CD8-positive, alpha-beta memory T cell (primary cell): ENCODE results near the gene SLIT1. TPM values are rescaled to one million over a fixed set of nuclear protein-coding genes. Genes with fewer than 3 reads are reported as not detected.

Experiments used
- CTCF ChIA-PET: fragments of 350-600 bp; sonication (Branson Sonifier 250); formaldehyde crosslinking; loops from one replicate; lab custom pipeline; 2021; ENCODE audit warnings: antibody characterized with exemption; lab: Charles Lee
- POLR2A ChIA-PET: fragments of 350-600 bp; sonication (Branson Sonifier 250); formaldehyde crosslinking; loops from one replicate; lab custom pipeline; 2021; ENCODE audit warnings: antibody characterized with exemption; lab: Charles Lee
- DNase-seq, 5 donors: peaks; one replicate each; pipeline versions ENCODE4 v3.0.0 to v3.0.0-alpha.2; 2020 to 2022; ENCODE audit warnings: mixed read lengths in 1 of 5
- H3K27ac ChIP-seq: one replicate; pipeline ENCODE4 v1.7.0; 2013; ENCODE audit warnings: low read depth, mild to moderate bottlenecking, low read length, moderate library complexity
- H3K27me3 ChIP-seq: 2 replicates; pipeline ENCODE4 v1.7.0; 2013; ENCODE audit warnings: low read length, mild to moderate bottlenecking; ENCODE audit not compliant: insufficient read depth, poor library complexity, severe bottlenecking
- H3K36me3 ChIP-seq: 2 replicates; pipeline ENCODE4 v1.7.0; 2013; ENCODE audit warnings: mild to moderate bottlenecking, low read length, moderate library complexity; ENCODE audit not compliant: insufficient read depth
- H3K4me1 ChIP-seq: 2 replicates; pipeline ENCODE4 v1.7.0; 2013; ENCODE audit warnings: mild to moderate bottlenecking, low read length, moderate library complexity; ENCODE audit not compliant: insufficient read depth
- H3K4me3 ChIP-seq: 2 replicates; pipeline ENCODE4 v1.7.0; 2013; ENCODE audit warnings: mild to moderate bottlenecking, low read length
- H3K9me3 ChIP-seq: 2 replicates; pipeline ENCODE4 v1.7.0; 2013; ENCODE audit warnings: mild to moderate bottlenecking, low read length
- H3K27ac Mint-ChIP-seq, 8 donors: one replicate each; pipeline ENCODE4 v1.8.0; 2020 to 2021; ENCODE audit warnings: mixed read lengths in 8 of 8, mild to moderate bottlenecking in 6 of 8, inconsistent platforms in 3 of 8, moderate library complexity in 3 of 8
- H3K27me3 Mint-ChIP-seq, 2 donors: one replicate each; pipeline ENCODE4 v1.8.0; 2020 to 2021; ENCODE audit warnings: mixed read lengths in 2 of 2, mild to moderate bottlenecking in 1 of 2, moderate library complexity in 1 of 2
- H3K36me3 Mint-ChIP-seq, 3 donors: one replicate each; pipeline ENCODE4 v1.8.0; 2020 to 2021; ENCODE audit warnings: mixed read lengths in 3 of 3, inconsistent platforms in 1 of 3, mild to moderate bottlenecking in 1 of 3
- H3K4me1 Mint-ChIP-seq, 3 donors: one replicate each; pipeline ENCODE4 v1.8.0; 2020 to 2021; ENCODE audit warnings: mixed read lengths in 3 of 3, inconsistent platforms in 1 of 3, mild to moderate bottlenecking in 1 of 3
- H3K4me3 Mint-ChIP-seq, 7 donors: one replicate each; pipeline ENCODE4 v1.8.0; 2020 to 2021; ENCODE audit warnings: mixed read lengths in 7 of 7, mild to moderate bottlenecking in 6 of 7, moderate library complexity in 4 of 7, inconsistent platforms in 2 of 7
- H3K9me3 Mint-ChIP-seq, 5 donors: one replicate each; pipeline ENCODE4 v1.8.0; 2020 to 2022; ENCODE audit warnings: mixed read lengths in 5 of 5, mild to moderate bottlenecking in 3 of 5, moderate library complexity in 2 of 5, inconsistent platforms in 1 of 5
- polyA plus RNA-seq: library from polyadenylated mRNA; unstranded; fragments of 300-500 nt; fragmentation: Illumina TruSeq; gene quantifications from one replicate; pipeline ENCODE4 v1.2.3, GENCODE V29; 2021
- total RNA-seq, 2 experiments: library from RNA; stranded (reverse); gene quantifications; one replicate each; pipeline ENCODE4 v1.2.3, GENCODE V29; 2021

Gene SLIT1
- total and polyA plus RNA-seq, 3 experiments from 2014 or later, result 0.06 to 0.20 TPM; not detected in 1

DNA sequence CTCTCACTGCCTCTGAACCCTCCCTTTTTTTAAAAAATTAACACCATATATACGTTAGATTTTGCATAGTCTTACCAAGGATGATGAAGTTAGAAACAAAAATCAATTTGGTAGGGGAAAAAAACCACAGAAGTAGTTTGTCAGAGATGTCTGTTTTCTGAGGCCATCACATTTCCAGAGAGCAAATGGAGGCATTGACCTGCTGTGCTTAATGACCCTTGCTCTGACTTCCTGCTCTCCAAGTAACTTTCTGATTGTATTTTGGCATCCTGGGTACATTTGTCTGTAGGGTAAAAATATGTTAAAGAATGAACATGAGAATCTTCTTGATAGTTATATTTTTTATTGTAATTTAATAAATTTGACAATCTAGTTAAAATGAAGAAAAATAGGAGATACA, 213.5 kb downstream of the SLIT1 start:
- Mint-ChIP-seq H3K4me3 (no peak overlapping the region), H3K4me1 (peaks cover 0 to 2% (median 2%) of the 10 kb centered on the region in 3 donors), H3K36me3 (peaks cover 0 to 10% (median 4%) of the 10 kb centered on the region in 3 donors), H3K27ac (no peak overlapping the region), H3K27me3 (no peaks in the 10 kb centered on the region), H3K9me3 (no peaks in the 10 kb centered on the region)
- Histone ChIP-seq H3K4me3 (no peak overlapping the region), H3K9me3 (no peaks in the 10 kb centered on the region), H3K27me3 (no peaks in the 10 kb centered on the region), H3K27ac (no peak overlapping the region), H3K4me1 (no peaks in the 10 kb centered on the region), H3K36me3 (no peaks in the 10 kb centered on the region)
- ChIA-PET POLR2A (no interaction called here), CTCF (no interaction called here)
- no peak for DNase-seq

DNA sequence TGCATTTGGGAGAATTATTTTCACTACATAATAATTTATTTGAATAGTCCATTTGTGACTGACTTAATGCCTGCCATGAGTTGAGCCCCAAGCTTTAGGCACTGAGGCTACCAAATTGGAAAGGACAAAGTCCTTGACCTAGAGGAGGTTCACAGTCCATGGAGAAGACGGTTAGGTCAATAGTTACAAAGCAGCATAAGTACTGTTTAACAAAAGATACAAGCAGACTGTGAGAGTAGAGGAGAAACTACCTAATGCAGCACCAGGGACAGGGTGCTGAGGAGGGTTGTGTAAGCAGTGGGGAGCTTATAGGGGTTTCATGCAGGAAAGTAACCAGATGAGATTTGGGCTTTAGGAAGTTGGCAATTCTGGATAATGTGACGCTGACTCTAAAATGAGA, 214.4 kb downstream of the SLIT1 start:
- H3K27ac Mint-ChIP-seq, result no peak overlapping the region
- no peak overlapping the region for H3K27ac ChIP-seq
- no peak overlapping the region for H3K4me3 Mint-ChIP-seq

DNA sequence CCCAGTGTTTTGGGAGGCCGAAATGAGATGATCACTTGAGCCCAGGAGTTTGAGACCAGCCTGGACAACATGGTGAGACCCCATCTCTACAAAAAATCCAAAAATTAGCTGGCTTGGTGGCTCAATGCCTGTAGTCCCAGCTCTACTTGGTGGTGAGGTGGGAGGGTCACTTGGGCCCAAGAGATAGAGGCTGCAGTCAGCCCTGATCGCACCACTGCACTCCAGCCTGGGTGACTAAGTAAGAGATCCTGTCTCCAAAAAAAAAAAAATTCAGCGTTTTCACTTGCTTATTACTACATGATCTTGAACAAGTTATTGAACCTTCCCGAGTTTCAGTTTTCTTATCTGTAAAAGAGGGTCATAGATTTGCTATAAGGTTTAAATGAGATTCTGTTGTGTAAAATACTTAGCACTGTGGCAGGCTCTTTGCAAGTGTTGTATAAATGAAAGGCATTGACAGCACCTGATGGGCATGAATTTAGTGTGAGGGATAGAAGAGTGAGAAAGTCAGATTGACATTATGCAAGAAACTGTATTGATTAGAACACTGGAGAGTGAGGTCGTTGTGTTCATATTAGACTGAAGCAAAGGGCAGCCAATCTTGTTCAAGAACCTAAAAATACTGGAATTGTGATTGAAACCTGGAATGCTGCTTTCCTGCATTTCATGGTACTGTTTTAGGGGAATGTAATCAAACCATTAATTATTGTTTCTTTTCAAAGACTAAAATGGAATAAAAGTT, 216.9 kb downstream of the SLIT1 start:
- POLR2A ChIA-PET, result no interaction called here
- CTCF ChIA-PET, result no interaction called here
- Mint-ChIP-seq H3K4me1 (peaks cover 0 to 2% (median 2%) of the 10 kb centered on the region in 3 donors), H3K4me3 (no peak overlapping the region), H3K9me3 (no peaks in the 10 kb centered on the region), H3K27me3 (no peaks in the 10 kb centered on the region), H3K27ac (peak overlapping the region in 1 of 8 donors; percentile 9), H3K36me3 (peaks cover 0 to 14% (median 8%) of the 10 kb centered on the region in 3 donors)
- H3K9me3 ChIP-seq, result no peaks in the 10 kb centered on the region
- H3K4me1 ChIP-seq, result no peaks in the 10 kb centered on the region
- H3K27ac ChIP-seq, result no peak overlapping the region
- no peaks in the 10 kb centered on the region for H3K27me3 ChIP-seq
- no peak overlapping the region for H3K4me3 ChIP-seq
- no peak for DNase-seq
- H3K36me3 ChIP-seq, result no peaks in the 10 kb centered on the region

More for the DNA sequence above, 214.4 kb downstream of the SLIT1 start:
- Histone ChIP-seq H3K9me3 (no peaks in the 10 kb centered on the region), H3K4me3 (no peak overlapping the region), H3K4me1 (no peaks in the 10 kb centered on the region), H3K27me3 (no peaks in the 10 kb centered on the region), H3K36me3 (no peaks in the 10 kb centered on the region)
- no peaks in the 10 kb centered on the region for H3K27me3 Mint-ChIP-seq
- peaks cover 0 to 2% (median 2%) of the 10 kb centered on the region in 3 donors for H3K4me1 Mint-ChIP-seq
- peaks cover 0 to 10% (median 6%) of the 10 kb centered on the region in 3 donors for H3K36me3 Mint-ChIP-seq
- CTCF ChIA-PET, result no interaction called here
- POLR2A ChIA-PET, result no interaction called here
- no peak for DNase-seq
- no peaks in the 10 kb centered on the region for H3K9me3 Mint-ChIP-seq

DNA sequence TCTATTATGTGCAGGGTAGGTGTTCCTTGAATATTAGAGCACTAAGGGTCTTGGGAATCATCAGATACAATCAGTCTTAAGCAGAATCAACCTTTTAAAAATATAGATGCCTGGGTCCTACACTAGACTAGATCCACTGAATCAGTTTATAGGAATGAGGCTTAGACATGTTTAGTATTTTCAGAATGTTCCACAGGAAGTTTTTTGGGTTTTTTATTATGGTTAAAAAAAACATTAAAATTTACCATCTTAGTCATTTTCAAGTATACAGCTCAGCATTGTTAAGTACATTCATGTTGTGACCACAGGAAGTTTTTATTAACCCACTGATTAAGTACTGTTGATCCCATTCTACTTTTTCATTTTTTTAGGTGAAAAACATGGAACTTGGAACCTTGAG, 217.9 kb downstream of the SLIT1 start:
- peaks cover 0 to 19% (median 4%) of the 10 kb centered on the region in 3 donors for H3K36me3 Mint-ChIP-seq
- CTCF ChIA-PET, result no interaction called here
- POLR2A ChIA-PET, result no interaction called here
- no peaks in the 10 kb centered on the region for H3K27me3 Mint-ChIP-seq
- no peaks in the 10 kb centered on the region for H3K4me1 ChIP-seq
- H3K4me3 Mint-ChIP-seq, result no peak overlapping the region
- no peak overlapping the region for H3K27ac Mint-ChIP-seq
- no peaks in the 10 kb centered on the region for H3K36me3 ChIP-seq
- no peak for DNase-seq
- peaks cover 0 to 8% (median 2%) of the 10 kb centered on the region in 3 donors for H3K4me1 Mint-ChIP-seq
- no peak overlapping the region for H3K27ac ChIP-seq
- no peaks in the 10 kb centered on the region for H3K27me3 ChIP-seq
- H3K9me3 ChIP-seq, result no peaks in the 10 kb centered on the region
- no peaks in the 10 kb centered on the region for H3K9me3 Mint-ChIP-seq
- no peak overlapping the region for H3K4me3 ChIP-seq

DNA sequence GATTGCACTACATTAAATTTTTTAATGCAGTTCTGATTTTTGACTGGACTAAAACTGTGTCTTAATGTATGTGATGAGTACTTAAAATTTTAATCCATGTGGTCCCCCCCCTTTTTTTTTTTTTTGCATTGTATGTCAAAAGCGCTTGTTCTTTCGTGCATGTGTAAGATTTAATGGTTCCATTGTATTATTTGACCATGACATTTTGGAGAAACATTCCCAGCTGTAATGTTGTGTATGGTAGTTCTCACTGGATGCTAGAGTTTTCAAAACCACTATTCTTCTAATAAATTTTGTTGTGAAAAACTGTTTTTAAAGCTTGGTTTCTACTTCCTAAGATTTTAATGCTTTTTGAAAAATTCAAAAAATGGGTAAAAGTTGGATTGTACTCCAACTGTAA, 221.6 kb downstream of the SLIT1 start:
- Mint-ChIP-seq H3K27me3 (no peaks in the 10 kb centered on the region), H3K4me3 (no peak overlapping the region), H3K9me3 (no peaks in the 10 kb centered on the region), H3K27ac (no peak overlapping the region), H3K4me1 (peaks cover 2 to 15% (median 7%) of the 10 kb centered on the region in 3 donors), H3K36me3 (peaks cover 0 to 37% (median 4%) of the 10 kb centered on the region in 3 donors)
- Histone ChIP-seq H3K27me3 (no peaks in the 10 kb centered on the region), H3K9me3 (no peaks in the 10 kb centered on the region), H3K27ac (no peak overlapping the region), H3K4me1 (no peaks in the 10 kb centered on the region), H3K36me3 (no peaks in the 10 kb centered on the region), H3K4me3 (no peak overlapping the region)
- ChIA-PET CTCF (no interaction called here), POLR2A (no interaction called here)
- no peak for DNase-seq

DNA sequence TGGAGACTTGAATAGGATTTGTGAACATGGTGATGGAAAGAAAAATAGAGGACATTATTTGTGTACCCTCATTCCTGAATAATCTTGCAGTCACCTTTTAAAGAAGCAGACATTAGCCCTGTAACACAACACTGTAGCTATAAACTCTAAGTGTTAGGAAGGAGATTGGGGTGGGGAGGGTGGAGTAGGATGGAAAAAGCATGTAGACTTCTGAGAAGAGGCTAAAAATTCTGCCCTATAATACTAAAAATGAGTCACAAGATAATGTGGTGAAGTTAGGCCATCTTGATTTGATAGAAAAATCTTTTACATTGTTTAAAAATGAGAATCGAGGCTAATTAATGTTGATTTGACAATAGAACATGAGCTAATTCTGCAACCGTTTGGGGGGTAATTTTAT, 224.9 kb downstream of the SLIT1 start:
- Histone ChIP-seq H3K36me3 (peaks cover 4% of the 10 kb centered on the region), H3K9me3 (no peaks in the 10 kb centered on the region), H3K27me3 (no peaks in the 10 kb centered on the region), H3K4me3 (no peak overlapping the region), H3K4me1 (no peaks in the 10 kb centered on the region), H3K27ac (no peak overlapping the region)
- peaks cover 2 to 15% (median 7%) of the 10 kb centered on the region in 3 donors for H3K4me1 Mint-ChIP-seq
- DNase-seq, result no peak
- H3K36me3 Mint-ChIP-seq, result peaks cover 0 to 59% (median 5%) of the 10 kb centered on the region in 3 donors
- CTCF ChIA-PET, result interaction anchor here (0.9 kb wide), 1 partner anchor 13 kb away, joined by 3 read pairs; no protein-coding TSS in a partner anchor
- H3K4me3 Mint-ChIP-seq, result no peak overlapping the region
- no peaks in the 10 kb centered on the region for H3K9me3 Mint-ChIP-seq
- H3K27me3 Mint-ChIP-seq, result no peaks in the 10 kb centered on the region
- POLR2A ChIA-PET, result no interaction called here
- peak overlapping the region in 1 of 8 donors; percentile 21 for H3K27ac Mint-ChIP-seq

DNA sequence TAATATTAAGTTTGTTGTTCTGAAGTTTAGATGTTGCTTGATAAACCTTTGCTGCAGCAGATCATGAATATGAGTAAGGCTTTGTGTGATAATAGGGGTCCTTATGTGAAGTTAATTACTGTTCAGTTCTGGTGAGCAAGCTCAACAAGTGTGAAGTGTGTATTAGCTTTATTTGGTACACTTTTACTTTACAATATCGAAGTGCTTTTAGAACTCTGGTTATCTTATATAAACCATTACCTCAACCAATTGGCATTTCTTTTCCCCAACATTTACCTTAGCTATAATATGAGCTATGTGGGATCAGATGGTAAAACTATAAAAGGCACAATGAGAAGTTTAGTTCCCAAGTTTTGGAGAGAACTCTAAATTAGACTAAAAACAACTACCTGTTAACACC, 226.0 kb downstream of the SLIT1 start:
- H3K27ac ChIP-seq, result no peak overlapping the region
- peaks cover 2 to 15% (median 7%) of the 10 kb centered on the region in 3 donors for H3K4me1 Mint-ChIP-seq
- no peaks in the 10 kb centered on the region for H3K9me3 Mint-ChIP-seq
- ChIA-PET CTCF (interaction anchor here (0.9 kb wide), 1 partner anchor 14 kb away, joined by 3 read pairs; no protein-coding TSS in a partner anchor), POLR2A (no interaction called here)
- no peaks in the 10 kb centered on the region for H3K9me3 ChIP-seq
- no peaks in the 10 kb centered on the region for H3K4me1 ChIP-seq
- no peak overlapping the region for H3K4me3 ChIP-seq
- H3K27me3 Mint-ChIP-seq, result no peaks in the 10 kb centered on the region
- no peak for DNase-seq
- H3K27ac Mint-ChIP-seq, result no peak overlapping the region
- peaks cover 12% of the 10 kb centered on the region for H3K36me3 ChIP-seq
- no peaks in the 10 kb centered on the region for H3K27me3 ChIP-seq
- H3K36me3 Mint-ChIP-seq, result peaks cover 5 to 67% (median 12%) of the 10 kb centered on the region in 3 donors
- H3K4me3 Mint-ChIP-seq, result no peak overlapping the region

DNA sequence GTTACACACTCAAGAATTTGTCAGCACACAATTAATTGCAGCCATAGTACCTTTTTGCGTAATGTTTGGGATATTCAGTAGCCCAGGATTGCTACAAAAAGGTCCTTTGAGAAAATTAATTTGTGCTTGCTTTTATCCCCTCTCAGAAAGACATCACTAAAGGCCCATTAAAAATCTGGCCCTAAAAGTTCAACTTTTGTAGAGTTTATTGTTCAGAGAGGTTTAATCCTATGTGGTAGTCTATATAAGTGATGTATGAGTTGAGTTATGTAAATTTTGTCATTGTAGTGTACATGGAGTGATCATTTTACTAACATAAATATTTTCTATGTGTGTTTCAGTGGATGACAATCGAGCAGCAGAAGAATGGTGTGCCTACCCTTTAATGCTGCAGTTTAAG, 227.7 kb downstream of the SLIT1 start:
- Histone ChIP-seq H3K4me1 (no peaks in the 10 kb centered on the region), H3K27ac (no peak overlapping the region), H3K4me3 (no peak overlapping the region), H3K27me3 (no peaks in the 10 kb centered on the region), H3K36me3 (peaks cover 12% of the 10 kb centered on the region), H3K9me3 (no peaks in the 10 kb centered on the region)
- Mint-ChIP-seq H3K27ac (peak overlapping the region in 1 of 8 donors; percentile 51), H3K9me3 (no peaks in the 10 kb centered on the region), H3K36me3 (peaks cover 5 to 77% (median 15%) of the 10 kb centered on the region in 3 donors), H3K4me3 (no peak overlapping the region), H3K27me3 (no peaks in the 10 kb centered on the region), H3K4me1 (peaks cover 2 to 11% (median 7%) of the 10 kb centered on the region in 3 donors)
- no peak for DNase-seq
- CTCF ChIA-PET, result no interaction called here
- POLR2A ChIA-PET, result no interaction called here
